ENCODE results near the gene FICD.
A peak's percentile ranks its signal among the peaks of the same experiment; 100 is the strongest.
"Not testable (repeated sequence)": the region's sequence is repeated elsewhere in the genome, so short reads cannot be mapped to it uniquely, and the experiment has no call there.

Gene FICD

GRCh38 chr12:108538616-108539195 is 23.6 kb downstream of the FICD start:
- no peak for DNase-seq

DNA sequence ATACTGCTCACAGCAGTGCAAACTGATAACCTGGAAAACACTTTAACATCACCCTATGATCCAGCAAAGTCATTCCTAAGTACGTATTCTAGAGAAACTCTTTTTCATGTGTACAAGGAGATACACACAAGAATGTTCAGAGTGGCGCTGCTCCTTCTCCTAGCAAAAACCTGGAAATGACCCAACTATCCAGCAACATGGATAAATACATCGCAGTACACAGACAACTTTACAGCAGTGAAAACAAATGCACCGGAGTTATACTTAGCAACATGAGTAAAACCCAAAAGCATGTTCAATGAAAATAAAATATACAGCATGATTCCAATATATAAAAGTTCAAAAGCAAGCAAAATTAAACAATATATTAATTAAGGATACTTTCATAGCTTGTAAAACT is 27.2 kb downstream of the FICD start:
- DNase-seq, result no peak

GRCh38 chr12:108543652-108544051 is 28.6 kb downstream of the FICD start:
- DNase-seq, result no peak

DNA sequence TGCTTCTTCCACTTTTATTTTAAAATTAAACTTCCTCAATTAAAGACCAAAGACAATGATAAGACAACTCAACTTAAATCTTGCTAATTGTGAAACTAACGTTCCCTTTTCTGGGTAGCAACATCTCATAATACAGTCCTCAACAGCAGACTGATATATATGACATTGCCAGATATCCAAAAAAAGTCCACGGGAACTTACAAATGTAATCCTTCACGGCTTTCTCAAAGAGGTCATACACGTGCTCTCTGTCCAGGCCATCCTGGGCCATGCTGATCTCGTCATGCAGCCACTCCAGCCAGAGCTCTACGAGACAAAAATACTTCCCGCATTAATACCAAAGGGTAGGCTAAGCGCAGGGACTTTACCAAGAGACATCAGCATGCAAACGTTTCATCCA is 32.6 kb downstream of the FICD start:
- no peak for DNase-seq

DNA sequence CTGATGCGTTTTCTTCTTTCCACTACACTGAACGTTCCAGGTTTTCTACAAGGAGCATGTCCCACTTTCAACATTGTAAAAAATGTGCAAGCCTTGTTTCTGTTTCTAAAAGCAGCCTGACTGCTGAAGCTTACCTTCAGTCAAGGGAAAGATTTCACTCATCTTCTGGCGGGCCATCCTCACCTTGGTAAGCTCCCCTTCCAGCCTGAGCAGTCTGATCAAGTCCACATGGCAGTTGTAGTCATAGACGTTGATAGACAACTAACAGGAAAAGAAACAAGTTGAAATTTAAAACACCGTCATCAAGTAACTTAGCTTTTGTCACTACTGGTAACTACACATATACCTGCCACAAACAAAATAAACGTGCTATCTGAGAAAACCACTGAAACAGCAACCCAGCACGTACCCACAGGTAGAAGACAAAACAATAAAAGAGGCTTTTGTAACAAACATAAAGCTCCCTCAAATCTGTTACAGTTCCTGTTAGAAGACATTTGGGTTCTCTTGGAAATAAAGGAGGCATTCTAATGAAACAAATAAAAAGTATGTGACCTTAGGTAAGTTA is 34.0 kb downstream of the FICD start:
- no peak for DNase-seq

GRCh38 chr12:108551535-108551934 is 36.5 kb downstream of the FICD start:
- no peak for DNase-seq

- no peak for DNase-seq
These were observed 38.7 kb downstream of the FICD start for GRCh38 chr12:108553799-108554198.

- not testable (repeated sequence) for DNase-seq
These were observed 40.3 kb downstream of the FICD start for GRCh38 chr12:108555383-108555782.

DNA sequence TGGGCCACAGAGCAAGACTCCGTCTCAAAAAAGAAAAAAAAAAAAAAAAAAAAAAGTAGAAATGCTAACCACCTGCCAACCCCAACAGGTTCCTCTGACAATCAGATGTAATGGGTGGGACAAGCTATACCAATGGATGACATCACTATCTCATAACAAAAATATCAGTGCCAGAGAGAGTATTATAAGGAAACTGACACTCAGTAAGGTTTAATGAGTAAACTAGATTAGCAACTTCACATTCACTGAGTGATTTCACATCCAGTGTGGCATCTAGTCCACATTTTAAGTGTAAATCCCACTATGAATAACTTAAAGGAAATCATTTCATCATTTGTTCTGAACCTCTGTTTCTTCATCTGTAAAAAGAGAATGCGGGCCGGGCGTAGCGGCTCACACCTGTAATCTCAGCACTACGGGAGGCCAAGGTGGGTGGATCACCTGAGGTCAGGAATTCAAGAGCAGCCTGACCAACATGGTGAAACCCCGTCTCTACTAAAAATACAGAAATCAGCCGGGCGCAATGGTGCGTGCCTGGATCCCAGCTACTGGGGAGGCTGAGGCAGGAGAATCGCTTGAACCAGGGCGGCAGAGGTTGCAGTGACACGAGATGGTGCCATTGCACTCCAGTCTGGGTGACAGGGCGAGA is 44.1 kb downstream of the FICD start:
- no peak for DNase-seq

DNA sequence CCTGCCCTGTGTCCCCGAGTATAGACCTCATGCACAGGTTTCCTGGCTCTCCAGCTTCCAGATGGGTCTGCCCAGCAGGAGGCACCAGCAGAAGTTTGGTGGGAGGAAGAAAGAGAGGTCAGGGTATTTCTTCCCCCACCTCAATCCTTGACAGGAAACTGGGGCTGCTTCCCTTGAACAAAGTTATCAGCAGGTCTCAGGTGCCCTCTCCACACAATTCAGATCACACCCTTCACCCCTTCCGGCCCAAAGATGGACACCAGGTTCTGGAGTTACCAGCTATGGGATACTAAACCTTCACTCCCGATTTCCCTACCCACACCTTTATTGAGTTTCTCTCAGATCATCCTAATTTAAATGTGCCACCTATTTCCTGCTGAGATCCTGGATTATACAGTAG is 44.7 kb downstream of the FICD start:
- DNase-seq, result no peak

- DNase-seq, result no peak
These were observed 45.2 kb downstream of the FICD start for GRCh38 chr12:108560321-108560721.

GRCh38 chr12:108560752-108561719 is 46.0 kb downstream of the FICD start, which contains the start of gene SART3:
Gene SART3 (minus strand): TSS chr12:108561173. CDS start chr12:108561154, 19 bp downstream.
- DNase-seq, result peak; percentile 96

- peak; percentile 77 for DNase-seq
These were observed 46.8 kb downstream of the FICD start for GRCh38 chr12:108561852-108562347.

DNA sequence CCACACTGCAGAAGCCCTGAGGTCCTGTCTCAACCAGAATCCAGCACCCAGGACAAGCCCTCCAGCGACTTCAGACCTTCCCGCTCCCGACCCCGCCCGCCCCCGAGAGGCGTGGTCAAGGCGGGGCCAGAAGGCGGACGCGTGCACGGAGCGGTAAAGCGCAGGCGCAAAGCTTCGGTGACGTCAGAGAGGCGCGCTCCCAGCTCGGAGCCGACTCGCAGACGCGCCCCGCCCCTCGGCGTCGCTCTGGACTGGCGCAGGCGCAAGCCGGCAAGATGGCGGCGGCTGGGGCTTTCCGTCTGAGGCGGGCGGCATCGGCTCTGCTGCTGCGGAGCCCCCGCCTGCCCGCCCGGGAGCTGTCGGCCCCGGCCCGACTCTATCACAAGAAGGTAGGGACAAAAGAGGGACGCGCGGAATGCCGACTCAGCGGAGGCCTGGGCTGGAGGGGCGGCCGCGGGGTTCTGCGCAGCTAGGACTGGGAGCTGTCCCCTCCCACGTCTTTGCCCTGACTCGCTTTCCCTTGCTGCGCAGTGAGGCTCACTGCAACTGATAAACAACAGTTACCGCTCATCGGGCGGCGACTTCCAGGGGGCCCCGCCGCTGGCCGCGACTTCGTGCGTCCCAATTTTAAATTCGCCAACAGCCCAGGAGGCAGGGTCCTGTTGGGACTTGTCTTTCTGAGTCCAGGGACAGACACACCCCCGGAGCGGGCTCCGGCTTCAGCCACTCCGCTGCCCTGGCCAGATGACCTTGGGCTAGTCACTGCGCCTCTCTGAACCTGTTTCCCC is 47.5 kb downstream of the FICD start, which contains the start of gene ISCU:
ISCU (plus strand) TSS at position 249 of the 788 bp plus-strand sequence; CDS start at position 276, 27 bp downstream.
- peak; percentile 99 for DNase-seq

GRCh38 chr12:108563136-108563803 is 48.2 kb downstream of the FICD start:
- peak; percentile 93 for DNase-seq

DNA sequence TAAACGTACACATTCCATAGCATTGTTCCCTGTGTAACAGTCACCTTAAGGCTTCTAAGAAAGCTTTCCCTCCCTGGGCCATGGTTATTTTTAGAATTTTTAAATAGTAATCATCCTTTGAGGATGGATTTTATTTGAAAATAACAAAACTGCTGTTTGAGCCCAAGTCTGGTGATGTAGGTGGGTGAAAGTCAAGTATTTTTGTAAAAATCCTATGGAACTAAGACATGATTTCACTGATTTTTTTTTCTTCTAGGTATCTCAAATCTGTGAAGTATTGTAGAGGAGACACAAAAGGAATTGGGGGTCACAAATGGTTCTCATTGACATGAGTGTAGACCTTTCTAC is 48.7 kb downstream of the FICD start:
- DNase-seq, result no peak

DNA sequence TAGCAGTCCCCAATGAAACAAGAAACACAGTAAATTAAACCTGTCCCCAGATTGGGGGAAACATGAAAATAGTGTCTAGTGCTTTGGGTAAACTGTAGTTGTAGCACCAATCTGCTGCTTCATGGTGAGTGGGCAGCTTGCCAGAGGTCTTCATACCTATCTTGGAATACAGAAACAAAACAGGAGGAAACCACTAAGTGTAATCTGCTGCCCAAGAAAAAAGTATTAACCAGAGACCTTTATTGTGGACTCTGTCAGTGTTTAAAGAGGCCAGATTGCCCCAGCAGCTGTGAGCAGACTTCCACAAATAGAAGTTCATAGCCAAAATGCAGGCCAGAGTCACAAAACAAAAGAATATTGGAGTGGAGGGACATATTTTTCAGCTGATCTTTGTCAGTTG is 49.6 kb downstream of the FICD start:
- peak; percentile 33 for DNase-seq

- no peak for DNase-seq
These were observed 50.1 kb downstream of the FICD start for GRCh38 chr12:108565146-108565545.

GRCh38 chr12:108565976-108566375 is 50.9 kb downstream of the FICD start:
- peak; percentile 97 for DNase-seq

DNA sequence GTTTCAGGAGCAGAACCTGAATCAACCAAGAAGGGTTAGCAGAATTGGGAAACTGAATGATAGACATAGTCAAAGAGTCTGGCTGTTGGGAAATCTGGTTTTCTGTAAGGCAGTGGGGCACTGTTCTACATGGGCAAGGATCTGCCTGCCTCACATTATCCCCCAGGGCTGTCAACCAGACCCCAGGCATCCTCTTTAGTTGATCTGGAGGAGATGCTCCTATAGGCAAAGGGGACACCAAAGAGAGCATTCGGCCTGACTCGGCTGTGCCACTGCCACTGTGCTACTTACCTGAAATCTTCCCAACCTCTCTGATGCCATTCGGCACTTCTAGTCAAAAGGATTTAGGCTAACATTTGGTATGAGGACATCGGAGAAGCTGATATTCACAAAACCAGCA is 51.4 kb downstream of the FICD start:
- no peak for DNase-seq

Measured in NCI-H69 (cell line).